BLaER1 (cell line): ENCODE data around the gene DRICH1.
"Not testable (repeated sequence)": the region's sequence is repeated elsewhere in the genome, so short reads cannot be mapped to it uniquely, and the experiment has no call there.

Experiments
- H3K27ac ChIP-seq: shearing (Covaris generic); formaldehyde crosslinking; 2 replicates; pipeline ENCODE4 v1.8.1; 2022
- H3K27me3 ChIP-seq: shearing (Covaris generic); formaldehyde crosslinking; 2 replicates; pipeline ENCODE4 v1.8.1; 2022
- H3K36me3 ChIP-seq: shearing (Covaris generic); formaldehyde crosslinking; 2 replicates; pipeline ENCODE4 v1.8.1; 2022
- H3K4me1 ChIP-seq: shearing (Covaris generic); formaldehyde crosslinking; 2 replicates; pipeline ENCODE4 v1.8.1; 2022
- H3K4me2 ChIP-seq: shearing (Covaris generic); formaldehyde crosslinking; 2 replicates; pipeline ENCODE4 v1.8.1; 2022
- H3K4me3 ChIP-seq: shearing (Covaris generic); formaldehyde crosslinking; 2 replicates; pipeline ENCODE4 v1.8.1; 2022
- H3K9ac ChIP-seq: shearing (Covaris generic); formaldehyde crosslinking; 2 replicates; pipeline ENCODE4 v1.8.1; 2022
- H3K9me3 ChIP-seq: shearing (Covaris generic); formaldehyde crosslinking; 2 replicates; pipeline ENCODE4 v1.8.1; 2022
- H4K20me1 ChIP-seq: shearing (Covaris generic); formaldehyde crosslinking; 2 replicates; pipeline ENCODE4 v1.8.1; 2022
- Cebpa-rat ChIP-seq: shearing (Covaris generic); IDR thresholded peaks from 2 replicates; pipeline ENCODE4 v1.8.1; 2022

Gene DRICH1

DNA sequence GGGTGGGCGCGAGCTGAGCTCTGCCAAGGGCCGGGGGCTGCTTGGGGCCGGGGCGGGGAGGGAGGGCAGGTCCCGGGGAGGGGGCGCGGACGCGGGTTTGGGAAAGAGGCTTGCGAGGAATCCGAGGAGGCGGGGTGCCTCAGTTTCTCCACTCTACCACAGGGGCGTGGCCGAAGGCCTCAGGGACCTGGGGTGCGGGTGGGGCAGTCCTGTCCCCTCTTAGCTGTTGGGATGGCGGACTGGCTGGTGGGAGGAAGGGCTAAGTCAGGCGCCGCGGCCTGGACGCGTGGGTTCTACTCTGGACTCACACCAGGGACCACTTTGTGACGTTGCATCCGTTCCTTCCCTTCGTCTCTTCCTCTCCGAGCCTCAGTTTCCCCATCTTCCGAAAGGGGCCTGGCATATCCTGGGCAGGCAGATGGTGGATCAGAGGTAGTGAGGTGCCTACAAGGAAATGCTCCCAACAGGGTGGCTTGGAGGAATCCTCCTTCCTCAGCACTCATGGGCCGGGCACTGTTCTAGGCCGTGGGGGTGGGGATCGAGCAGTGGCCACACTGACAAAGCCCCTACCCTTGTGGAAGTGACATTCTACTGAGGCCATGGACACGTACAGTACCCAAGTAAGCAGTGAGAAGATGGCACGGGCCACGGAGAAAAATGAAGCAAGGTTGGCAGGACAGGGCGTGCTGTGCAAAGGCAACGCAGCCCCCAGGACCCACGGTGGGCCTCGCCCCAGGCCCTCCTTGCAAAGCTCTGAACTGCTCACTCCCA is 65.2 kb downstream of the DRICH1 start:
- Histone ChIP-seq H4K20me1 (no peaks in the 10 kb centered on the region), H3K4me1 (peaks cover 82% of the 10 kb centered on the region), H3K4me2 (peak overlapping the region; percentile 97), H3K9me3 (no peaks in the 10 kb centered on the region), H3K9ac (peak overlapping the region; percentile 87), H3K27ac (peak overlapping the region; percentile 89), H3K36me3 (peaks cover 13% of the 10 kb centered on the region), H3K27me3 (no peaks in the 10 kb centered on the region), H3K4me3 (peak overlapping the region; percentile 74)
- TF ChIP-seq Cebpa-rat: no peak

DNA sequence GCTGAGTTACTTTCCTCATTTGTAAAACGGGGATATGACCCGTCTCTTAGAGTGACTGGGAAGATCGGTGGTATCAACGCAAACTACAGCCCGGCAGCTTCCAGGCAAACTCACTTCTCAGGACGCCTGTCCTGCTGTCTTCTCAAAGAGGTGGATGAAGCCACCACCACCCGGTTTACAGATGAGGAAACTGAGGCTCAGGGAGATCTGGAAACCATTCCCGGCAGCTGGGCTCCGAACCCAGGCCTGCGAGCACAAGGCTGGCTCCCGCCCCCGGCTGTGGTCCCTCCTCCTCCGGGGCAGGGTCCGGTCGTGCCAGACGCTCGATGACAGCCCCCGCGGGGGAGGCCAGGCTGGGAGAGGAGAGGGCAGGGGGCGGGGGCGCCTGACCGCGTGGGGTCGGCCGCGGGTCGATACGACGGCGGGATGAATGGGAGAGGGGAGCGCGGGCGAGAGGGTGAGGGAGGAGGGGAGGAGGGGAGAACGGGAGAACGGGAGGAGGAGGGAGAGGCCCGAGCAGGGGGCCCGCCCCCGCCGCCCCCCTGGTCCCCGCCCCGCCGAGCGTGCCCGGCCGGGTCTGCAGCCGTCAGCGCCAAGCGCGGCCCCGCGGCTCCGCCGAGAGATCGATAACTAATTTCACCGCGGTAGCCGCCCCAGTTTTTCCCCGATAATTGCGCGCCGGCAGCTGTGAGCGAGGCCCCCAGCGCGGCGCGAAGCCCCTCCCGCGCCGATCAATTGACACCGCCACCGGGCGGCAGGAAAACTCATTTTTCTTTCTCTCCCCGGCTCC is 66.0 kb downstream of the DRICH1 start:
- Histone ChIP-seq H3K4me2 (peak overlapping the region; percentile 97), H3K9ac (peak overlapping the region; percentile 87), H3K36me3 (peaks cover 5% of the 10 kb centered on the region), H3K4me3 (peak overlapping the region; percentile 74), H3K27me3 (no peaks in the 10 kb centered on the region), H3K4me1 (peaks cover 74% of the 10 kb centered on the region), H4K20me1 (no peaks in the 10 kb centered on the region), H3K9me3 (no peaks in the 10 kb centered on the region), H3K27ac (peak overlapping the region; percentile 89)
- TF ChIP-seq Cebpa-rat: no peak

DNA sequence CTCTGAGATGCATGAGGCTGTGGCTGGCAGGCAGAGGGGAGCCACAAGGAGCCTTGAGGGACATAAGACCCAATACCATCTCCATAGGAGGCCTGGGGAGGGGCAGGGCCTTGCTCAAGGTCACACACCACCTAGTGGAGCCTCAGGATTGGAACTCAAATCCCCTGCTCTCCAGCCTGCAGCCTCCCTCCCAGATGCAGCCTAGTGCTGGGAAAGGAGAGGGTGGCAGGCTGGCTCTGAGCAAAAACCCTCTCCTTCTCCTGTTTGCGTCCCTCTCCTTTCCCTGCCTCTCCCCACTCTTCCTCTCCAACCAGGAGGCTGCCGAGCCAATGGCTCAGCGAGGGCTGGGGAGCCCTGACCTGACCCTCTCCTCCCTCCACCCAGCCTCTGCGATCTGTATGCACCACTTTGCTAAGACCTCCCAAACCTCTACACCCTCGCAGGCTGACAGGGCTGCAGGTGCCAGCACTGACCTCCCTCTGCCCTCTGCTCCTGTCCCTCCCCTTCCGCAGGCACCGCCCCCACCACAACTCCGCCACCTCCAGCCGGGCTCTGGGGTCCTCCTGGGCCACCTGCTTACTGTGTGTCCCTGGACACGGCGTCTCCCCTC is 66.7 kb downstream of the DRICH1 start:
- Histone ChIP-seq H3K4me2 (peak overlapping the region; percentile 97), H3K9ac (peak overlapping the region; percentile 87), H3K27me3 (no peaks in the 10 kb centered on the region), H3K27ac (peak overlapping the region; percentile 89), H3K4me1 (peaks cover 67% of the 10 kb centered on the region), H3K4me3 (peak overlapping the region; percentile 74), H4K20me1 (no peaks in the 10 kb centered on the region), H3K36me3 (peaks cover 5% of the 10 kb centered on the region; the same call in 1 of the 2 replicates), H3K9me3 (no peaks in the 10 kb centered on the region)
- no peak for TF ChIP-seq Cebpa-rat

DNA sequence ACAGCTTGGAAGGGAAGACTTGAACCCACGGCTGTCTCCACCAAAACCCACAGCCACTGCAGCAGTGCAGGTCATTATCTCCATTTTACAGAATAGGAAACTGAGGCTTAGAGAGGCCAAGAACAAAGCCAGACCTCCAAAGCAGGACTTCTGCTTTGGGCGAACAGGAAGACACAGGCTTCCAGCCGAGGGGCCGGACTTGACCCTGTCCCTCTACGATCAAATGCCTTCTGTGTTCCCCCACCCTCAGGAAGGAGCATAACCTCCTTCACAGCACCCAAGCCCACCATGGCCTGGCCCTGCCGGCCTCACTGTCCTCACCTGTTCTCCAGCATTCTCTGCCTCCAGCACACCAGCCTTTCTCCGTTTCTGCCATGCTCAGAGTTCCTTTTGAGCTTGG is 67.8 kb downstream of the DRICH1 start:
- peak overlapping the region; percentile 74; the same call in 1 of the 2 replicates for H3K4me3 ChIP-seq
- no peak for TF ChIP-seq Cebpa-rat

DNA sequence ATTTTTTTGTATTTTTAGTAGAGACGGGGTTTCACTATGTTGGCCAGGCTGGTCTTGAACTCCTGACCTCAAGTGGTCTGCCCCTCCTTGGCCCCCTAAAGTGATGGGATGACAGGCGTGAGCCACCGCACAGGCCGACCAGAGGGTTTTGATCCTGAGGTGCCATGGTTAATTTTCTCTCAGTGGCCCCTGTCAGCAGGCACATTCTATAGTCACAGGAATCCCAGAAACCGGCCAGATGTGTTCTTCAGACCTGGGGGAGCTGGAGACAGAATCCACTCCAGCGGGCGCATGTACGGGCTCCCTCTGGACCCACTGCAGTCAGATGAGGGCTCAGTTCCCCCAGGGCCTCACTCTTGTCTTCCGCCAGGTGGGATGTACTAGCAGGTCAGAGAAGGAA is 69.0 kb downstream of the DRICH1 start:
- Histone ChIP-seq H3K4me1 (peaks cover 51% of the 10 kb centered on the region), H4K20me1 (no peaks in the 10 kb centered on the region), H3K4me2 (peak overlapping the region; percentile 97), H3K27me3 (no peaks in the 10 kb centered on the region), H3K9ac (peak overlapping the region; percentile 73), H3K27ac (peak overlapping the region; percentile 89; the same call in 1 of the 2 replicates), H3K9me3 (no peaks in the 10 kb centered on the region), H3K36me3 (no peaks in the 10 kb centered on the region), H3K4me3 (peak overlapping the region; percentile 74; the same call in 1 of the 2 replicates)
- TF ChIP-seq Cebpa-rat: no peak

More for the DNA sequence above, 67.8 kb downstream of the DRICH1 start:
- H3K36me3 ChIP-seq: no peaks in the 10 kb centered on the region
- H3K9ac ChIP-seq: peak overlapping the region; percentile 73
- peak overlapping the region; percentile 89 for H3K27ac ChIP-seq
- H3K27me3 ChIP-seq: no peaks in the 10 kb centered on the region
- peaks cover 62% of the 10 kb centered on the region for H3K4me1 ChIP-seq
- no peaks in the 10 kb centered on the region for H4K20me1 ChIP-seq
- peak overlapping the region; percentile 97 for H3K4me2 ChIP-seq
- H3K9me3 ChIP-seq: no peaks in the 10 kb centered on the region

DNA sequence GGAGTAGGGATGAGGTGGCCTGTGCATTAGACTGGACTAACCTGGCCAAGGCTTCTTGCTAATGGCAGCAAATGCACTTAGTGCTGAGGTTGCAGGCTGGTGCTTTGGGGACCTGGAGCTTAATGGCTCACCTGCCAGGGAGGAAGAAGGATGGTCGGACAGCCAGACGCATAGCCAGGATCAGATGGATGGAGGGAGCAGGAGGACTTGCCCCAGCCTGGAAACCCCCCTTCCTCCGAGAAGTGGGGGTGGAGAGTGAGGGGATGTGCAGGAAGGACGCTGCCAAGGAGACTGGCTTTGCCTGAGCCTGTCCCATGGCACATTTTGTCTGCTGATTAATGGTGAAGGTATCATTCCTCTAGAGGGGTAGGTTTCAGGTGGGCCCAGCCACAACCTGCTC is 69.9 kb downstream of the DRICH1 start:
- no peaks in the 10 kb centered on the region for H3K9me3 ChIP-seq

DNA sequence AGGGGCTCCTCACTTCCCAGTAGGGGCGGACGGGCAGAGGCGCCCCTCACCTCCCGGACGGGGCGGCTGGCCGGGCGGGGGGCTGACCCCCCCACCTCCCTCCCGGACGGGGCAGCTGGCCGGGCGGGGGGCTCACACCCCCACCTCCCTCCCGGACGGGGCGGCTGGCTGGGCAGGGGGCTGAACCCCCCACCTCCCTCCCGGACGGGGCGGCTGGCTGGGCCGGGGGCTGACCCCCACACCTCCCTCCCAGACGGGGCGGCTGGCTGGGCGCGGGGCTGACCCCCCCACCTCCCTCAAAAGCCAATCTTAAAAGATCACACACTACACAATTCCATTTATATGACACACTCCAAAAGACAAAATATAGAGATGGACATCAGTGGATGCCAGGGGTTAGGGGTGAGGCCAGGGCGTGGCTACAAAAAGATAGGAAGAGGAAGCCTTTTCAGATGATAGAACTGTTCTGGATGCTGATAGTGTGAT is 71.1 kb downstream of the DRICH1 start:
- not testable (repeated sequence) for H3K27me3 ChIP-seq, H3K9me3 ChIP-seq, H3K27ac ChIP-seq

More for the DNA sequence above, 69.9 kb downstream of the DRICH1 start:
- Histone ChIP-seq H3K4me1 (peaks cover 43% of the 10 kb centered on the region), H3K9ac (no peak overlapping the region), H4K20me1 (peaks cover 2% of the 10 kb centered on the region; the same call in 1 of the 2 replicates), H3K27me3 (no peaks in the 10 kb centered on the region), H3K36me3 (no peaks in the 10 kb centered on the region), H3K27ac (no peak overlapping the region), H3K4me3 (no peak overlapping the region), H3K4me2 (no peak overlapping the region)
- no peak for TF ChIP-seq Cebpa-rat

DNA sequence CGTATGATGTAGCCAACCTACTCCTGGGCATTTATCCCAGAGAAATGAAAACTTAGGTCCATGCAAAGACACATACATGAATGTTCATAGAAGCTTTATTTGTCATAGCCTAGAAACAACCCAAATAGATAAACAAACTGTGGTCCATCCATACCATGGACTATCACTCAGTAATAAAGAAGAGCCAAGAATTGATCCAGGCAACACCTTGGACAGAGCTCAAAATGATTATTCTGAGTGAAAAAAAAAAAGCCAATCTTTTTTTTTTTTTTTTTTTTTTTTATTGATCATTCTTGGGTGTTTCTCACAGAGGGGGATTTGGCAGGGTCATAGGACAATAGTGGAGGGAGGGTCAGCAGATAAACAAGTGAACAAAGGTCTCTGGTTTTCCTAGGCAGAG is 71.9 kb downstream of the DRICH1 start:
- not testable (repeated sequence) for H3K9ac ChIP-seq, H3K4me3 ChIP-seq, H3K36me3 ChIP-seq, H4K20me1 ChIP-seq, H3K9me3 ChIP-seq, H3K27ac ChIP-seq, H3K4me2 ChIP-seq, H3K27me3 ChIP-seq
- H3K4me1 ChIP-seq: peaks cover 37% of the 10 kb centered on the region

More for the DNA sequence above, 71.1 kb downstream of the DRICH1 start:
- H4K20me1 ChIP-seq, H3K4me3 ChIP-seq, H3K36me3 ChIP-seq, H3K4me2 ChIP-seq, H3K9ac ChIP-seq: not testable (repeated sequence)
- peaks cover 46% of the 10 kb centered on the region for H3K4me1 ChIP-seq
